ENCODE measurements around the gene HOATZ. TPM values are rescaled to one million over a fixed set of nuclear protein-coding genes. Genes with fewer than 3 reads are reported as not detected.

The HOATZ gene
- total and polyA plus RNA-seq, 2 of the 13 experiments (the other 11 are each of a cell fraction or from before 2014, with no cell fraction given): not detected

GRCh38 chr11:111537336-111537860 is 22.8 kb downstream of the HOATZ start:
- no peak overlapping the region for H3K4me3 ChIP-seq (replicated peaks in 1 of 3; ENCODE audit: insufficient read depth in 1 of 3, low read depth in 2 of 3, low read length in 3 of 3)
- ChIA-PET CTCF (ENCODE audit: low intra/inter-chr PET ratio, low total read pairs) (no interaction called here), POLR2A (no interaction called here)
- intact Hi-C loops (cut with micrococcal nuclease; ENCODE audit: unreplicated experiment): no loop called here
- H3K4me2 ChIP-seq (ENCODE audit: low read depth, low read length): no peak overlapping the region
- no peak for DNase-seq (ENCODE audit: low spot score)
- FAIRE-seq: no peak
- H2AFZ ChIP-seq (ENCODE audit: low read length): no peak overlapping the region
- in situ Hi-C loops (cut with HindIII; ENCODE audit: extremely low pct_ligation_motif_present, low pct_unique_long_range_greater_than_20kb): no loop called here
- H3K9me3 ChIP-seq (ENCODE audit: low read length): no peaks in the 10 kb centered on the region
- no peaks in the 10 kb centered on the region for H3K79me2 ChIP-seq (ENCODE audit: insufficient read depth, low read length)
- WGBS (ENCODE audit: low lambda C conversion rate): 42% methylated on average over 3 of the region's 3 CpGs
- peaks cover 34% of the 10 kb centered on the region for H3K4me1 ChIP-seq (ENCODE audit: insufficient read depth, low read length)
- ATAC-seq: no peak
- H3K9ac ChIP-seq (ENCODE audit: insufficient read depth, low read depth, low read length): no peak overlapping the region
- H3K27me3 ChIP-seq (ENCODE audit: control insufficient read depth in 1 of 2, insufficient read depth in 2 of 2, low read length in 2 of 2): peaks cover 5 to 43% of the 10 kb centered on the region in 2 experiments; a peak in 4 of 5 replicates
- BruUV-seq (replicated peaks): no TSS peak
- H3K27ac ChIP-seq (ENCODE audit: extremely low read length, insufficient read depth, low read length): no peak overlapping the region
- H3K36me3 ChIP-seq (replicated peaks in 1 of 2; ENCODE audit: control insufficient read depth in 1 of 2, insufficient read depth in 2 of 2, low read length in 2 of 2): no peaks in the 10 kb centered on the region
- H4K20me1 ChIP-seq (ENCODE audit: insufficient read depth, low read length): no peaks in the 10 kb centered on the region
- TF ChIP-seq ZBTB33 (CRISPR knock-in tag; IDR thresholded peaks at IDR 0.05) (no peak), ATRX (CRISPR knock-in tag; IDR thresholded peaks at IDR 0.05; ENCODE audit: borderline replicate concordance) (no peak), ZNF143 (CRISPR knock-in tag; IDR thresholded peaks at IDR 0.05) (no peak), ZNF432 (CRISPR knock-in tag; IDR thresholded peaks at IDR 0.05; ENCODE audit: borderline replicate concordance) (no peak), ZNF562 (CRISPR knock-in tag; IDR thresholded peaks at IDR 0.05; ENCODE audit: borderline replicate concordance) (no peak), ZBTB46 (CRISPR knock-in tag; IDR thresholded peaks at IDR 0.05; ENCODE audit: borderline replicate concordance) (no peak), ZFP90 (CRISPR knock-in tag; IDR thresholded peaks at IDR 0.05; ENCODE audit: borderline replicate concordance) (no peak), ZNF556 (CRISPR knock-in tag; IDR thresholded peaks at IDR 0.05; ENCODE audit: borderline replicate concordance) (no peak), KDM2A (CRISPR knock-in tag; IDR thresholded peaks at IDR 0.05; ENCODE audit: borderline replicate concordance, low read depth) (no peak), ZNF597 (CRISPR knock-in tag; IDR thresholded peaks at IDR 0.05) (no peak), ZBTB26 (CRISPR knock-in tag; IDR thresholded peaks at IDR 0.05; ENCODE audit: borderline replicate concordance) (no peak), ZBTB49 (CRISPR knock-in tag; IDR thresholded peaks at IDR 0.05; ENCODE audit: borderline replicate concordance) (no peak), MAFG (CRISPR knock-in tag; IDR thresholded peaks at IDR 0.05) (no peak)
